HG02623 (cell line): Measurements from ENCODE around the gene USP31.
"Not testable (repeated sequence)": the region's sequence is repeated elsewhere in the genome, so short reads cannot be mapped to it uniquely, and the experiment has no call there.

Experiments used
- ATAC-seq: cut with Tn5 transposase; IDR thresholded peaks from one replicate; pipeline ENCODE4 v1.9.1; 2021; ENCODE audit warnings: moderate library complexity; ENCODE audit not compliant: unreplicated experiment

USP31 gene

DNA sequence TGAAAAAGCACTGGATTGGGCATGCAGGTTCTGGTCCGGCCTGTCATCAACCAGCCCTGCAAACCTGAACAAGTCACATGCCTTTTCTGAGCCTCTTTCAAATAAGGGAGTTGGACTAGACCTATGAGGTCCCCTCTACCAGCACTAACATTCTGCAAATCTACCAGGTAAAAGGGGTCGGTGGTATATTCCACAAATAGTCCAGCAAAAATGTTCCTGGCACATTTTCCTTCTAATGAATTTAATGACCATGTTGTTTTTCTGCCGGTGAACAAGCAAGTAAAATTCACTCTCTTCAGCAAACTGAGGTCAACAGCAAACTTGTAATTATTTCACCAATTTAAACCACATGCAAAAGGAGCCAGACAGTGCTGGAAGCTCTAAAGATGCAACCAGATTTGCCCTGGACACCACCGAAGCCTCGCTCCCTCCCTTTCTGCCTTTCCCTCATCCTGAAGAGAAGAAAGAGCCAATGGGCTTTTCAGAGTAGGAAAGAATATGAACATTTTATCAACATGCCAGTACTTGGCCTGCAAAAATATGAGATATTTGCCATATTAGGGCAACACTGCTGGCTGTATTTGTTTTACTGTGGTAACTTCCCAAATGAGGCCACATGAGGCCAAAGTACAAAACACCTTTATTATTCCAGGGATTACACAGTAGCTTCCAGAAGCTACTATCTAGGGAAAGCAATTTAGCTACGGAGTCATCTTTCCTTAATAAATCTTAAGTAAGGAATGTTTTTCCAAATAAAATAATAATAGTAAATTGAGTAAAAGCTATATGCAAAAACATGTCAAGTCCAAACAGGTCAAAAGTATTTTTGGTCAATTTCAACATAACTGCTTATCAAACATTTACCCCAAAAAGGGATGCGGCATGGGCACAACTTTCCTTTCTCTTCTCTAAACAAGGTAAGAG is 45.0 kb downstream of the USP31 start:
- ATAC-seq = no peak

DNA sequence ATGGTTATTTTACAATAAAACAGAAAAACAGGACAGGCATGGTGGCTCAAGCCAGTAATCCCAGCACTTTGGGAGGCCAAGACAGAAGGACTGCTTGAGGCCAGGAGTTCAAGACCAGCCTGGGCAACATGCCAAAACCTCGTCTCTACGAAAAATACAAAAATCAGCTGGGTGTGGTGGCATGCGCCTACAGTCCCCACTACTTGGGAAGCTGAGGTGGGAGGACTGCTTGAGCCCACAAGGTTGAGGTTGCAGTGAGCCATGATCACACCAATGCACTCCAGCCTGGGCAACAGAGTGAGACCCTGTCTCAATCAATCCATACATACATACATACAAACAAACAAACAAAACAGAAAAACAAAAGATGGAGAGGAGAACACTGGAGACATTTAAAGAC is 45.6 kb downstream of the USP31 start:
- no peak for ATAC-seq

DNA sequence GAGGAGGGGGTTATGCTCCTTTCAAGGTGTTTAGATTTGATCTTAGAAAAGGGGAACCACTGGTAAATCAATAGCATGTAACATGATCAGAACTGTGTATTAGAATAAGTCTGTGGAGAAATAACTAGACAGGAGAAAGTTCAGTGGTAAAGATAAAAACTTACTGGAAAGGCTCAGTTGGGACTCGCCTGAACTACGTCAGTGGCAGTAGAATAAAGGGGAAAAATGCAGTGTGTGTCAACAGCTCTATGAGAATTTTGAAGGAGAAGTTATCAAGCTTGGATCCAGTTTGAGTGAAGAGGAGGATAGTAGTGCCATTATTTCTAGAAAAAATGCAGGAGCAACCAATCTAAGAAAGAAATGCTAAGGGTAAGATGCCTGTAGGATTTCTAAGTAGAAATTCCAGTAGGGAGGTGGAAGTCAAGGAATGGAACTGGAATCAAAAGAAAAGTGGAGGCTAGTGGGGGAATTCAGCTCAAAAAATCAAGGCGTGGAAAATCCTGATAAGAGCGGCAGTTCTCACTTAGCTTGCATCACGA is 48.2 kb downstream of the USP31 start:
- ATAC-seq = no peak

DNA sequence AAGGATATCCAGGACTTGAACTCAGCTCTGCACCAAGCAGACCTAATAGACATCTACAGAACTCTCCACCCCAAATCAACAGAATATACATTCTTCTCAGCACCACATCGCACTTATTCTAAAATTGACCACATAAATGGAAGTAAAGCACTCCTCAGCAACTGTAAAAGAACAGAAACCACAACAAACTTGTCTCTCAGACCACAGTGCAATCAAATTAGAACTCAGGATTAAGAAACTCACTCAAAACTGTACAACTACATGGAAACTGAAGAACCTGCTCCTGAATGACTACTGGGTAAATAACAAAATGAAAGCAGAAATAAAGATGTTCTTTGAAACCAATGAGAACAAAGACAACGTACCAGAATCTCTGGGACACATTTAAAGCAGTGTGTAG is 52.8 kb downstream of the USP31 start:
- ATAC-seq = not testable (repeated sequence)

DNA sequence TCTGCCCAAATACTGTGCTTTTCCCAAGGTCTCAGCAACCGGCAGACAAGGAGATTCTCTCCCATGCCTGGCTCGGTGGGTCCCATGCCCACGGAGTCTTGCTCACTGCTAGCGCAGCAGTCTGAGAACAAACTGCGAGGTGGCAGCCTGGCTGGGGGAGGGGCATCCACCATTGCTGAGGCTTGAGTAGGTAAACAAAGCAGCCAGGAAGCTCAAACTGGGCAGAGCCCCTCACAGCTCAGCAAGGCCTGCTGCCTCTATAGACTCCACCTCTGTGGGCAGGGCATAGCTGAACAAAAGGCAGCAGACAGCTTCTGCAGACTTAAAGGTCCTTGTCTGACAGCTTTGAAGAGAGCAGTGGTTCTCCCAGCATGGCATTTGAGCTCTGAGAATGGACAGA is 55.1 kb downstream of the USP31 start:
- not testable (repeated sequence) for ATAC-seq

DNA sequence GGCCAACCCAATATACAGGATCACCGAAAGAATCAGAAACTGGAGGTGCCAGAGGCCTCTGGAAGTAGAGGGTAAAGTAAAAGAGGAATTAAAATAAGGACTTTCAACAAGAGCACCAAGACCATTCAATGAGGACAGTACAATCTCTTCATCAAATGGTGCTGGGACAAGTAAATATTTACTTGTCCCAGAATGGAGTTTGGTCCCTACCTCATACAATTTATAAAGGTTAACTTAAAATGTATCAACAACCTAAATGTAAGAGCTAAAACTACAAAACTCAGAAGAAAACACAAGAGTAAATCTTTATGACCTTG is 56.5 kb downstream of the USP31 start:
- ATAC-seq = no peak

DNA sequence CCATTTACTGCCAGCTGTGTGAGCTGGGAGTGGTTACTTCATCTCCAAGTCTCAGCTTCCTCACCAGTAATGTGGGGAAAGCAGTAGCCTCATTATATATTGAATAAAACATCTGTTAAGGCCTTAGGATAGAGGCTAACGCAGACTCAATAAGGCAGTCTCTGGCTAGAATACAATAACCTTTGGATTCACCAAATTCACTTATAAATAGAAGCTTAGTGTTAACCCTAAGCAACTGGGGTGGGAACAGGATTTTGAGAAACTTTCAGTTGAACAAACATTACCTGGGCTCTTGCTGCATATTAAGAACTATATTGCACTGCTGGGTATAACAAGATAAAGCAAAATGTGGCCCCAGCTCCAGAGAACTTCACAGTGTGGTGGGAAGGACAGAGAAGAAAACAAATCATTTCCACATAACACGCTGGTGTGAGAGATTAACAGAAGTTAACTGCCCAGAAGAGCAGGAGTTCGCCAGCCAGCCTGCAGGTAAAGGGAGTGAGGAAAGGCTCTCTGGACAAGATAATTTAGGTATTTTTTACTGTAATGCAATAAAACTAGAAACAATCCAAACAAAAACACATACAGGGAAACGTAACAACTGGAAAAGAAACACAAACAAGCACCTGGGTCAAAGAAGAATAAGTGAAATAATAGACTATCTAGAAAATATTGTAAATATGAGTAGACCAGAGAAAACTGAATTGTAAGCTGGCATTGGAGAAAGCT is 57.0 kb downstream of the USP31 start:
- ATAC-seq = no peak

DNA sequence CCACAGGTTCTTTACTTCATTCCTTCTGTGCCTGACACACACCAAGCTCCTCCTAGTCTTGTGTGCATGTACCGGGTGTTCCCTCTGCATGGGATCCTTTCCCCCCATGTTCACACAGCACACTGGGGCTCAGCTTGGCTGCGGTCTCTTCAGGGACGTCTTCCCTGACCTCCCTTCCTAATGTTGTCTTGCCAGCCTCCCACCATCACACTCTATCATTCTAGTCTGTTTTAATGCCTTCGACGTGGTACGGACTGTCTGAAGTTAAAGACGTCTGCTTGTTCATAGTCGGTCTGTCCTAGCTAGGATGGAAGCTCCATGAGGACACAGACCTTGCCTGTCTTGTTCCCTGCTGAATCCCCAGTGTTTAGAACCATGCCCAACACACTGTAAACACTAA is 60.1 kb downstream of the USP31 start:
- ATAC-seq = no peak

DNA sequence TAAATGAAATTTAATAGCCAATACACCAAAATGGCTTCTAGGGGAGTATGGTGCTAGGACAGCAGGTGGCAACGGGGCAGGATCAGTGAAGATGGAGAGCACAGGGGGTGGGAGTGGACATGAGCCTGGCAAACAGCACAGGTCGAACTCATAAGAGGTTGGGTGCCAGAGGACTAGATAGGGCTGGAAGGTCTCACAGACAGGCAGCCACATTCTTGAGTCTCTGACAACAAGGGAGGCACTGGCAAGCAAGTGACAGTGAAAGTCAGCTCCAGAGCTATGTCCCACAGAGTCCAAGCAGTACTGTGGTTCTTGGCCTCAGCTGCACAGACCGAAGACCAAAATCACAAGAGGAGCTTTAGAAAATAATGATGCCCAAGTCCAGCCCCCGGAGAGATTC is 61.2 kb downstream of the USP31 start:
- ATAC-seq = no peak

DNA sequence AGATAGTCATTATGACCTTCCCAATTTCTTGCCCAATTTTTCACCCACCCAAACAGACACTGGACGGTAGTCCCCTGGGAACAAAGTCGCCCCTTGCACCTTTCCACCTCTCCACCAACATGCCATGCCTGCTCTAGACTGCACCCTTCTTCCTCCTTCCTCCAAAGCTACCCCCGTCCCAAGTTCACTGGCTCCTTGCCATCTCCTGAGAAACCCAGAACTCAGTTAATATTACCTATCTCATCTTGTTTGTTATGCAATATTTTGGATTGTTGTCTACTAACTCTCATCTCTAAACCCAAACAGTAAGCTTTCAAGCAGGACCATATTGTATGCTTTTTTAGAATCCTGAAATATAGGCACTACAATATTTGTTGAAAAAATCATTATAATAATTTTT is 63.3 kb downstream of the USP31 start:
- no peak for ATAC-seq

DNA sequence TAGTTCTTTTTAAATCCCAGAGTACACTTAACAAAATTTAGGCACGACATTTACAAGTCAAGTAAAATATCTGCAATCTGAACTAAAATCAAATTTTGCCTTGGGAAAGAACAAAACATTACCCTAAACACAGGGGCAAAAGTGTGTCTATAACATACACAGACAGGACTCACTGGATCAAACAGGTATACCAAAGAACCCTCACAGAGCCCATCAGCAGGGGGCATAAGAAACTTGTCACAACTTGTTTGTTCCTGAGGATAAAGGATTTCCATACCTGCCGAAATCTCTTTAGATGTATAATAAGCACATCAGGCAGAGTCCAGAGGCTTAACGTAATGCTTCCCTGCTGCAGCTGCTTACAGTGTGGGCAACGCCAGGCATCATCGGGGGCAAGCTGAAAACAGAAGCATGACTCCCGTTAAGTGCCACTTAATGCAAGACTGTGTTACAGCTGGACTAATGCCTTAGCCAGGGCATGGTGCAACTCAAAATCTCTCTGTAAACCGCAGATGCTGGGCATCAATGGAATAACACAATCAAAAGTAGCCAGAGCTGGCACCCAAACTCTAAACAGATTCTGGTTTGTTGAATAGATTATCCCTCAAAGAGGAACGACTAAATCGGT is 67.0 kb downstream of the USP31 start:
- ATAC-seq = no peak

DNA sequence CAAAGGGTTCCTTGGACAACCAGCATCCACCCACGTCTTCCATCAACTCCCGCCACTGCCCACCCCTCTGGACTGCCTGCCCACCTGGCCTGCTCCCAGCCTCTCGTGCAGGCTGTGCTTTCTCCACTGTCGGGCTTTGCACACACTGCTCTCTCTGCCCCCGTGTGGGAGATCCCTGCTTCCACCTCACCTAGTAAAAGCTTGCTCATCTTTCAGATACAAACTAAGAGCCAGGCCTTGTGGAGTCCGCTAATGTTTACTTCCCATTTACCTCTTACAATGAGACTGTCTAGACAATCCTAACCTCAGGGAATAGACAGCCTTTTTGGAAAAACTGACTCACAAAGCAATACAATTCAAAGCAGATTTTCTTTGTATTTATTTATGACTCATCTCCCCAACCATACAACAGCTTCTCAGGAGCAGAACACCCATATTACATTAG is 67.6 kb downstream of the USP31 start:
- ATAC-seq = no peak

DNA sequence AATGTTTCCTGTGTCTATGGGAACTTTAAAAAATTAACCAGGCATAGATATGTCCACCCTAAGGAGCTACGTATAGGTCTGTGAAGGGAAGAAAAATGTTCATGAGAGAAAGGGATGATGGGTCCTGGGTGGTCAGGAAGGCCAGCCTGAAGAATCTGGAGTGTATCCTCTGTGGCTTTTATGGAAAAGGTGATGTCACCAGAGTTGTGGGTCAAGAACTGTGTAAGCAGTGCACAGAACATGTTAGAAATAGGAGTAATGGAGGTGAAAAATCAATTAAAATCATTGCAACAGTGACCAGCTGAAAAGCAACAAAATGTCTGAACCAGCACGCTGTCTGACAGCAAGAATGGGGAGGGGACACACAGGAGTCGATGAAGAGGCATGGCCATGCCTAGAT is 68.5 kb downstream of the USP31 start:
- ATAC-seq = no peak

DNA sequence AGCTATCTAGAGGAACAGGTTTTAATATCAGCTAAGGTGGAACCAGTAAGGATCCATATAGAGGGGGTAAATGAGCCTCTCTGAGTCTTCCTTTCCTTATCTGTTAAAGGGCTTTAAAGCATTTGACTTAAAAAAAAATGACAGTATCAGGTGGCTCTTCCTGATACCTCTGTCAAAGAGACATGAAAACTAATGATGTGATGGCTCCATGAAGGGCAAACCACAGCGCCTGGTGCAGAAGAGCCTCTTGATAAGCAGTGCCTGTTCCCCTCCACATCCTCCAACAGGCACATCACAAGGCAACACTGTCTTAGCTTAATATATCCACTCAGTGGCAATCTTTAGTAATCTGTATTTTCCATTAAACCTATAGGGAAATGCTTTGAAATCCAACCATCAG is 68.9 kb downstream of the USP31 start:
- no peak for ATAC-seq

DNA sequence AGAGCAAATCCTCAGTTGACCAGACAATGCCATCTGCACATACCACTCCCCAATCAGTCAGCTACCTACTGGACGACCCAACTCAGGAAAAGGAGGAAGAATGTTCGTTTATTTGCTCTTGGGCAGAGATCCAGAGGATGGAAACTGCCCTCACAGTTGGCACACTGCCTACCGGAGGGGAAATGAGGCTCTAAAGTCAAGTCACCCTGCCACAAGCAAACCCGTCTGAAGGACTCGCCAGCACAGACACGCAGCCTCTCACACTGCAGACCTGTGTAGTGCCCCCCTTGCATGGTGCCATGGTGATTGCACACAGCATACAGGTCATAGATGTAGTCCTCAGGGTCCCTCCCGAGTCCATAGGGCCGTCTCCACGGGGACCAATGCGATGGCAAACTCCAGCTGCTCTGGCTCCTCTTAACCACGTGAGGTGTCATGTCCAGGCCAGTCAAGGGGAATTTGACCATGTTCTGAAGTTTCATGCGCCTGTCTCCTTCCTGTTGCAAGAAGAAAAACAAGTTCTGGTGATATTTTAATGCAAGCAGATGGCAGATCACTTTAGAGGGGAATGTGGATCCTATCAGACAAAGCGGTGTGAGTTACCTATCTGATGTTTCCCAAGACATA is 69.5 kb downstream of the USP31 start:
- ATAC-seq = no peak

DNA sequence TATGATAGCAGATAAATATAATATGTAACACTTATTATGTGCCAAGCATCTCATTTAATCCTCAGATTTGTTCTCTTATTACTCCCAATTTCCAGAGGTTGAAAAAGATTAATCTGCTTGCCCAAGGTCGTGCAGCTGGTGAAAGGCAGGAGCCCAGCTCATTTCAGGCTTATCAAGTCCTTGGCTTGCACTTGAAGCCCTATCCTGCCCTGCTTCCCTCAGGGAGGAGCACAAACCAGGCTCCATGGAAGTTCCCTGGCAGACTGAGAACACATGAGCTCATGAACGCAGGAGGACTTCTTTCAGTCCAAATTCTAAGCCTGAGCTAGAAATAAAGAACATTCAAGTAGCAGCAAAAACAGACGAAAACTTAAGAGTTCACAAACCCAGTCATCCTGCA is 74.8 kb downstream of the USP31 start:
- no peak for ATAC-seq

DNA sequence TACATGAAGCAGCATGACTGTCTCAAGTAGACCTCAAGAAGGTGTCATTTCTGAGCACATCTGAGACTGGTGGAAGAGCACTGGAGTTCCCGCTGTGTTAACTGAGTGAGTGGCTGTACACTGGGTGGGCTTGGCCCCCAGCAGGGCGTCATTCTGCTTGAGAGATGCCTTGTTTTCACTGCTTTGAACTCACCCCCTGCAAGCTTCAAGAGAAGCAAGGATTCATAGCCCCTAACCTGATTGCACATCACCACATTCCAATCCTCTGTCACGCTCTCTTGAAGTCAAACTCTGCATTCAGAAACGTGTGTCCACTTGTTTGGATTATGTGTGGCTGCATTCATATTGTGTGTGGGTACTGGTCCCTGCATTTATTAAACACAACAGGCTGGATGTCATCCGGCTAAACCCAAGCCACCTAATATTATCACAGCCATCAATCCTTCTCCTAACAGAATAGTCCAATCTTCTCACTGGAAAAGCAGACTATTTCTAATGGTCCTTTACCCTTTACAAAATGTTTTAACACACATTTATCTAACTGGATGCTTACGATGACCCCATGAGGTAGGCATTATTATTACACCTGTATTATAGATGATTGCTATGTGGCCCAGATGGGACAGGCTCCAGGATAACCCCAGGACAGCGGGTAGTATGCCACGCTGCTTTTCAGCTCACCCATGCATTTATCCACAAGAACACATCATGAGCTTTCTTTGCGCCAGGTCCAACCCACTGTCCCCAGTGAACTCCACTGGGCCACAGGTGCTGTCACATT is 76.3 kb downstream of the USP31 start:
- ATAC-seq = no peak

DNA sequence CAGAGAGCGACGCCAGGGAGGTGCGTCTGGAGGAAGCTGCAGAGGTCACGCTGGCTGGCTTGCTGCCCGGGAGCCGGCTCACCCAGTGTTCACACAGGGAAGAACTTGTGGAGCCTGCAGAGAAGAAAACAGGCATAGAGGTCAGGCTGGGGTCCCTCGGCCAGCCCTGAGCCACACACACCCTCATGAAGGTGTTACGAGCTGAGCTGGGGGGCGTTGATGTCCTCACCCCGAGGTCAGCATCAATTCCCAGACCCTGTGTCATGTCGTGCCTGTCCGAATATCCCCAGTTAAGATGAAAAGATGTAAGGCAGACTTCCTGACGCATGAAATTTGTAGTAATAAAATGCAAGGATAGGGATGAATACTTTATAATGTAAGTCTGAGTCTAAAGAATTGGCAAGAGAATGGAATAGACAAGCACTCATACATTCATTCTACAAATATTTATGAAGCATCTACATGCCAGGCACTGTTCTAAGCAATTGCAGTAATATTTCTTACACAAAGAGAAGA is 77.1 kb downstream of the USP31 start:
- no peak for ATAC-seq

DNA sequence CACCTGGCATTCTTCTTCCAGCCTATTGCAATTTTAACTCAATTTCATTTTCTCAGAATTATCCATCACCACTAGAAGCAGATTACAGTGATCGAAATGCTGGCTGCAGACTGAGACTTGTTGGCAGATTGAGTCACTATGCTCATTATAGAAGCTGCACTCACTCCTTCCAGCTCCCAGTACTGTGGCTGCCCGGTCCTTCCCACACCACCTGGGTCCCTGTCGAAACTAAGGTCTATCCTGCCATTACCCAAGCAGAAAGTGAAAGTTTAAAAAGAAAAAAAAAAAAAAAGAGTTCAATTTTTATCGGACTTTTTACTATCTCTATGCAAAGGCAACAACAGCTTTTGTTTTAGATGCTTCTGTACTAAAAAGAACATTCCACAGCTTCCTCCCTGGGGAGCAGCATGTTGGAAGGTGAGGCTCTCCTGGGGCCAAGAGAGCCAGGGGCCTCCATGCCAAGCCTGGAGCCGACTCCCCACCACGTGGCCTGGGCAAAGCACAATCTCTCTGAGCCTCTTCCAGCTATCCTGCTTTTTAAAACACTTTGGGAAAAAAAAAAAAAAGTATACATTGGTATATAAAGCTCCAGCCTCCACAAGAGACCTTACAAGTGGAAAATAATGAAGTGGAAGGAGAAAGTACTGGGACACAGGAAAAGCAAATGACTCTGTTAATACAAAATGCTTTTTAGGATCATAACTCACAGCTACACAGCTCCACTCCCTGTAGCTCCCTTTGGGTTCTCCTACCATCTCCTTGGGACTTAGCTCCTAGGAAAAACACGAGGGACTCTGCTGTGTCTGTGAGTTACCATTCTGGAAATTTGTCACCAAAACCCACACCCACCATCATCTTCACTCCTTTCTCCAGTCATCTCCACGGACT is 77.8 kb downstream of the USP31 start:
- ATAC-seq = no peak
